Endodermal cell (in vitro differentiated cells): ENCODE data around the gene KLRB1. TPM values are rescaled to one million over a fixed set of nuclear protein-coding genes. Genes with fewer than 3 reads are reported as not detected.

ENCODE experiments used
- DNase-seq: peaks from one replicate; pipeline ENCODE4 v3.0.0-alpha.2; 2017
- H3K27ac ChIP-seq: 2 replicates; pipeline ENCODE4 v1.5.1; 2013; ENCODE audit warnings: mild to moderate bottlenecking, low read depth, low read length, moderate library complexity
- H3K27me3 ChIP-seq: 2 replicates; pipeline ENCODE4 v1.6.1; 2013; ENCODE audit warnings: mild to moderate bottlenecking, low read length, moderate library complexity; ENCODE audit not compliant: insufficient read depth, control insufficient read depth, poor library complexity, severe bottlenecking
- H3K36me3 ChIP-seq: 2 replicates; pipeline ENCODE4 v1.7.0; 2013; ENCODE audit warnings: mild to moderate bottlenecking, low read length, moderate library complexity; ENCODE audit not compliant: control insufficient read depth, insufficient read depth
- H3K4me1 ChIP-seq: one replicate; pipeline ENCODE4 v1.7.0; 2013; ENCODE audit warnings: low read length; ENCODE audit not compliant: control insufficient read depth, insufficient read depth
- H3K4me3 ChIP-seq: 2 replicates; pipeline ENCODE4 v1.5.1; 2013; ENCODE audit warnings: mild to moderate bottlenecking, low read length, moderate library complexity
- H3K9ac ChIP-seq: 2 replicates; pipeline ENCODE4 v1.6.1; 2013; ENCODE audit warnings: mild to moderate bottlenecking, low read length, moderate library complexity; ENCODE audit not compliant: poor library complexity, severe bottlenecking; ENCODE audit errors: extremely low read depth
- H3K9me3 ChIP-seq: 2 replicates; pipeline ENCODE4 v1.6.1; 2013; ENCODE audit warnings: mild to moderate bottlenecking, low read length, moderate library complexity; ENCODE audit not compliant: control insufficient read depth
- H3K27ac Mint-ChIP-seq: 2 replicates; pipeline ENCODE4 v1.8.0; 2020; ENCODE audit warnings: mixed read lengths
- H3K27me3 Mint-ChIP-seq: 2 replicates; pipeline ENCODE4 v1.8.0; 2021; ENCODE audit warnings: mild to moderate bottlenecking, mixed read lengths; ENCODE audit not compliant: insufficient read depth
- H3K36me3 Mint-ChIP-seq: 2 replicates; pipeline ENCODE4 v1.8.0; 2020; ENCODE audit warnings: low read depth, mixed read lengths
- H3K4me1 Mint-ChIP-seq: 2 replicates; pipeline ENCODE4 v1.8.0; 2020; ENCODE audit warnings: mixed read lengths
- H3K4me3 Mint-ChIP-seq: 2 replicates; pipeline ENCODE4 v1.8.0; 2020; ENCODE audit warnings: mild to moderate bottlenecking, moderate library complexity, mixed read lengths
- H3K9me3 Mint-ChIP-seq: 2 replicates; pipeline ENCODE4 v1.8.0; 2020; ENCODE audit warnings: mild to moderate bottlenecking, mixed read lengths
- CTCF ChIP-seq: fragments of 200-600 bp; sonication (generic); conservative IDR thresholded peaks from 2 replicates; pipeline ENCODE4 v1.5.0; 2021; ENCODE audit warnings: antibody characterized with exemption, mild to moderate bottlenecking
- WGBS, 2 experiments: methylation state at CpG; one replicate each; pipeline versions ENCODE4 v1.1.5 to v1.1.7; 2013; ENCODE audit warnings: missing lambda C conversion rate in 2 of 2, mixed read lengths in 1 of 2; ENCODE audit not compliant: insufficient coverage in 1 of 2, insufficient read length in 1 of 2; 5-methylcytosine and 5-hydroxymethylcytosine counted together
- total RNA-seq, 2 donors: library from RNA; stranded (reverse); fragmentation: NEBNext Ultra II Directional in 1 of 2; extraction: Animal tissue kit (Norgen Biotek cat#: 25700) in 1 of 2; gene quantifications; 2 replicates in 1 of 2; 3 replicates in 1 of 2; pipeline ENCODE4 v1.2.1, GENCODE V29; 2021

The KLRB1 gene
- total RNA-seq, 2 donors from 2014 or later: not detected

GRCh38 chr12:9642606-9643265 is 35.0 kb upstream of the KLRB1 start:
- no peaks in the 10 kb centered on the region for H3K36me3 ChIP-seq
- H3K9me3 Mint-ChIP-seq: peaks cover 19% of the 10 kb centered on the region
- H3K9ac ChIP-seq: no peak overlapping the region
- H3K4me1 Mint-ChIP-seq: peaks cover 9% of the 10 kb centered on the region
- no peak overlapping the region for H3K27ac ChIP-seq
- DNase-seq: no peak
- H3K4me3 ChIP-seq: no peak overlapping the region
- H3K27me3 Mint-ChIP-seq: peaks cover 5% of the 10 kb centered on the region
- H3K4me1 ChIP-seq: no peaks in the 10 kb centered on the region
- H3K36me3 Mint-ChIP-seq: peaks cover 2% of the 10 kb centered on the region
- TF ChIP-seq CTCF: no peak
- H3K9me3 ChIP-seq: no peaks in the 10 kb centered on the region
- 84 to 88% methylated on average over 13 to 15 of the region's 15 CpGs for WGBS, 2 experiments
- no peaks in the 10 kb centered on the region for H3K27me3 ChIP-seq
- no peak overlapping the region for H3K27ac Mint-ChIP-seq
- H3K4me3 Mint-ChIP-seq: no peak overlapping the region

DNA sequence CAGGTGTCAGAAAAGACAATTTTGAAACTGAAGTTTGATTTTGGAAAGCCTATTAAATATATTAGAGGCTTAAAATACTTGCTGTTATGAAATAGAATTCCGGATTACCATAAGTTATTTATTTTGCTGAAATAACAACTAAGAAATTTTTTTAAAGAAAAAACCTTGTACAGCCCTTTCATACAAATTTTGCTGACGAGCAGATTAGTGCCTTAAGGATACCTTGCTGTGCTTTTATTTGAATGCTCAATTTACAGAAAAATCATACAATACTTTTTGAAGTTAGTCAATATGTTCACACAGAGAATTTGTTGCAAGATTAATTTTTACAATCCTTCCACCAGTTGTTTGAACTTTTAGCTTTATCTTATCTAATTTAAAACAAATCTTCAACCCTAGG is 32.3 kb upstream of the KLRB1 start:
- no peak for DNase-seq
- Mint-ChIP-seq H3K27me3 (peaks cover 5% of the 10 kb centered on the region), H3K27ac (no peak overlapping the region), H3K4me1 (no peaks in the 10 kb centered on the region), H3K9me3 (peaks cover 21% of the 10 kb centered on the region), H3K36me3 (peaks cover 2% of the 10 kb centered on the region), H3K4me3 (no peak overlapping the region)
- Histone ChIP-seq H3K27me3 (no peaks in the 10 kb centered on the region), H3K4me1 (no peaks in the 10 kb centered on the region), H3K9me3 (no peaks in the 10 kb centered on the region), H3K27ac (no peak overlapping the region), H3K4me3 (no peak overlapping the region), H3K9ac (no peak overlapping the region), H3K36me3 (no peaks in the 10 kb centered on the region)
- WGBS, 2 experiments: 93% methylated on average over 1 of the region's 2 CpGs; no CpG with 5 or more reads in 1 of the 2 experiments
- no peak for TF ChIP-seq CTCF

DNA sequence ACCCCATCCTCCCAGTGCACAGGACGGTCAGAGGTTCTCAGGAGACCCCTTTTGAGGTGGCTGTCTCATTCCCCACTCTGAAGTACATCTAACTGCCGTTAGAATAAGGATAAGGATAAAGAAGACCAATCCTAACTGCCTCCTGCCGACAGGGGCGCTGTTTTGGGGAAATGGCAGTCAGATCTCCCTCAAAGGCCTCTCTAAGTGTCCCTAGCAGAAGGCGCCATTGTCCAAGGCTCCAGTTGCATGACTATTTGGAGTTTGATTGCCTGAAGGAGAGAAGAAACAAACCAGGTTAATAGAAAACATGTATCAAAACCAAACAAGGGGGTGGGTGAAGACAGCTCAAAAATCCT is 29.1 kb upstream of the KLRB1 start:
- Mint-ChIP-seq H3K4me1 (no peaks in the 10 kb centered on the region), H3K27me3 (no peaks in the 10 kb centered on the region), H3K4me3 (no peak overlapping the region), H3K27ac (no peak overlapping the region), H3K9me3 (peaks cover 43% of the 10 kb centered on the region), H3K36me3 (peaks cover 8% of the 10 kb centered on the region)
- Histone ChIP-seq H3K4me1 (no peaks in the 10 kb centered on the region), H3K27ac (no peak overlapping the region), H3K9ac (no peak overlapping the region), H3K36me3 (no peaks in the 10 kb centered on the region), H3K9me3 (peaks cover 13% of the 10 kb centered on the region), H3K4me3 (no peak overlapping the region), H3K27me3 (no peaks in the 10 kb centered on the region)
- peak; percentile 46 for TF ChIP-seq CTCF
- peak; percentile 75 for DNase-seq
- WGBS, 2 experiments: 87 to 100% methylated on average over 1 to 5 of the region's 5 CpGs
